ENCODE measurements around the gene GRID2IP.

The GRID2IP gene

GRCh38 chr7:6487184-6487545 is 64.1 kb downstream of the GRID2IP start:
- H3K27me3 ChIP-seq (replicated peaks in 2 of 5; ENCODE audit: control insufficient read depth in 4 of 5, insufficient read depth in 5 of 5, low read length in 4 of 5), result no peaks in the 10 kb centered on the region
- ChIA-PET CTCF (no interaction called here), POLR2A (no interaction called here)
- H3K27ac ChIP-seq (ENCODE audit: insufficient read depth in 1 of 2, low read depth in 1 of 2, low read length in 2 of 2, poor library complexity in 1 of 2, severe bottlenecking in 2 of 2), result no peak overlapping the region
- 95% methylated on average over 3 of the region's 4 CpGs for WGBS (ENCODE audit: insufficient coverage)
- H3K36me3 ChIP-seq (ENCODE audit: control insufficient read depth in 4 of 4, insufficient read depth in 4 of 4, low read length in 3 of 4), result no peaks in the 10 kb centered on the region
- peaks cover 2 to 15% (median 12%) of the 10 kb centered on the region in 4 experiments for H3K4me1 ChIP-seq (ENCODE audit: control extremely low read depth in 1 of 4, control insufficient read depth in 4 of 4, insufficient read depth in 4 of 4, low read length in 3 of 4)
- no peak for DNase-seq
- no peak overlapping the region for H3K4me3 ChIP-seq (ENCODE audit: control insufficient read depth in 1 of 7, extremely low read depth in 1 of 7, insufficient read depth in 4 of 7, low read depth in 2 of 7, low read length in 6 of 7)
- H3K9me3 ChIP-seq (ENCODE audit: control extremely low read depth in 1 of 5, control insufficient read depth in 4 of 5, insufficient read depth in 2 of 5, low read depth in 1 of 5, low read length in 4 of 5), result no peaks in the 10 kb centered on the region

- H3K27ac ChIP-seq (ENCODE audit: insufficient read depth in 1 of 2, low read depth in 1 of 2, low read length in 2 of 2, poor library complexity in 1 of 2, severe bottlenecking in 2 of 2), result no peak overlapping the region
- no peaks in the 10 kb centered on the region for H3K9me3 ChIP-seq (ENCODE audit: control extremely low read depth in 1 of 5, control insufficient read depth in 4 of 5, insufficient read depth in 2 of 5, low read depth in 1 of 5, low read length in 4 of 5)
- peaks cover 2 to 16% (median 12%) of the 10 kb centered on the region in 4 experiments for H3K4me1 ChIP-seq (ENCODE audit: control extremely low read depth in 1 of 4, control insufficient read depth in 4 of 4, insufficient read depth in 4 of 4, low read length in 3 of 4)
- ChIA-PET CTCF (no interaction called here), POLR2A (no interaction called here)
- DNase-seq, result no peak
- WGBS (ENCODE audit: insufficient coverage), result 97% methylated on average over 16 of the region's 19 CpGs
- H3K36me3 ChIP-seq (ENCODE audit: control insufficient read depth in 4 of 4, insufficient read depth in 4 of 4, low read length in 3 of 4), result no peaks in the 10 kb centered on the region
- no peak overlapping the region for H3K4me3 ChIP-seq (ENCODE audit: control insufficient read depth in 1 of 7, extremely low read depth in 1 of 7, insufficient read depth in 4 of 7, low read depth in 2 of 7, low read length in 6 of 7)
- H3K27me3 ChIP-seq (replicated peaks in 2 of 5; ENCODE audit: control insufficient read depth in 4 of 5, insufficient read depth in 5 of 5, low read length in 4 of 5), result no peaks in the 10 kb centered on the region
Observed at GRCh38 chr7:6486438-6487183, 64.7 kb downstream of the GRID2IP start.

- no peak for DNase-seq
- Histone ChIP-seq H3K9me3 (ENCODE audit: control extremely low read depth in 1 of 5, control insufficient read depth in 4 of 5, insufficient read depth in 2 of 5, low read depth in 1 of 5, low read length in 4 of 5) (no peaks in the 10 kb centered on the region), H3K27me3 (replicated peaks in 2 of 5; ENCODE audit: control insufficient read depth in 4 of 5, insufficient read depth in 5 of 5, low read length in 4 of 5) (no peaks in the 10 kb centered on the region), H3K36me3 (ENCODE audit: control insufficient read depth in 4 of 4, insufficient read depth in 4 of 4, low read length in 3 of 4) (peaks cover 0 to 12% (median 3%) of the 10 kb centered on the region in 4 experiments), H3K27ac (ENCODE audit: insufficient read depth in 1 of 2, low read depth in 1 of 2, low read length in 2 of 2, poor library complexity in 1 of 2, severe bottlenecking in 2 of 2) (peak overlapping the region in 1 of 2 experiments; percentile 82), H3K4me1 (ENCODE audit: control extremely low read depth in 1 of 4, control insufficient read depth in 4 of 4, insufficient read depth in 4 of 4, low read length in 3 of 4) (peaks cover 2 to 18% (median 12%) of the 10 kb centered on the region in 4 experiments), H3K4me3 (ENCODE audit: control insufficient read depth in 1 of 7, extremely low read depth in 1 of 7, insufficient read depth in 4 of 7, low read depth in 2 of 7, low read length in 6 of 7) (peak overlapping the region; percentile 78 to 91 (median 87))
- ChIA-PET POLR2A (no interaction called here), CTCF (no interaction called here)
- WGBS (ENCODE audit: insufficient coverage), result 24% methylated on average over 4 of the region's 6 CpGs
Observed at GRCh38 chr7:6482743-6483119, 68.5 kb downstream of the GRID2IP start.

- peaks cover 0 to 15% (median 3%) of the 10 kb centered on the region in 4 experiments for H3K36me3 ChIP-seq (ENCODE audit: control insufficient read depth in 4 of 4, insufficient read depth in 4 of 4, low read length in 3 of 4)
- CTCF ChIA-PET, result no interaction called here
- no peak for DNase-seq
- WGBS (ENCODE audit: insufficient coverage), result 91% methylated on average over 4 of the region's 4 CpGs
- peak overlapping the region in 2 of 7 experiments; percentile 89 to 91 for H3K4me3 ChIP-seq (ENCODE audit: control insufficient read depth in 1 of 7, extremely low read depth in 1 of 7, insufficient read depth in 4 of 7, low read depth in 2 of 7, low read length in 6 of 7)
- H3K9me3 ChIP-seq (ENCODE audit: control extremely low read depth in 1 of 5, control insufficient read depth in 4 of 5, insufficient read depth in 2 of 5, low read depth in 1 of 5, low read length in 4 of 5), result no peaks in the 10 kb centered on the region
- peak overlapping the region in 1 of 2 experiments; percentile 82 for H3K27ac ChIP-seq (ENCODE audit: insufficient read depth in 1 of 2, low read depth in 1 of 2, low read length in 2 of 2, poor library complexity in 1 of 2, severe bottlenecking in 2 of 2)
- no peaks in the 10 kb centered on the region for H3K27me3 ChIP-seq (replicated peaks in 2 of 5; ENCODE audit: control insufficient read depth in 4 of 5, insufficient read depth in 5 of 5, low read length in 4 of 5)
- POLR2A ChIA-PET, result no interaction called here
- H3K4me1 ChIP-seq (ENCODE audit: control extremely low read depth in 1 of 4, control insufficient read depth in 4 of 4, insufficient read depth in 4 of 4, low read length in 3 of 4), result peaks cover 2 to 18% (median 12%) of the 10 kb centered on the region in 4 experiments
Observed at GRCh38 chr7:6482307-6482706, 69.0 kb downstream of the GRID2IP start.

- WGBS (ENCODE audit: insufficient coverage), result 100% methylated on average over 4 of the region's 6 CpGs
- H3K4me1 ChIP-seq (ENCODE audit: control extremely low read depth in 1 of 4, control insufficient read depth in 4 of 4, insufficient read depth in 4 of 4, low read length in 3 of 4), result peaks cover 5 to 26% (median 20%) of the 10 kb centered on the region in 4 experiments
- no peak overlapping the region for H3K4me3 ChIP-seq (ENCODE audit: control insufficient read depth in 1 of 7, extremely low read depth in 1 of 7, insufficient read depth in 4 of 7, low read depth in 2 of 7, low read length in 6 of 7)
- no peak overlapping the region for H3K27ac ChIP-seq (ENCODE audit: insufficient read depth in 1 of 2, low read depth in 1 of 2, low read length in 2 of 2, poor library complexity in 1 of 2, severe bottlenecking in 2 of 2)
- DNase-seq, result no peak
- POLR2A ChIA-PET, result no interaction called here
- H3K27me3 ChIP-seq (replicated peaks in 2 of 5; ENCODE audit: control insufficient read depth in 4 of 5, insufficient read depth in 5 of 5, low read length in 4 of 5), result no peaks in the 10 kb centered on the region
- peaks cover 0 to 19% (median 3%) of the 10 kb centered on the region in 4 experiments for H3K36me3 ChIP-seq (ENCODE audit: control insufficient read depth in 4 of 4, insufficient read depth in 4 of 4, low read length in 3 of 4)
- H3K9me3 ChIP-seq (ENCODE audit: control extremely low read depth in 1 of 5, control insufficient read depth in 4 of 5, insufficient read depth in 2 of 5, low read depth in 1 of 5, low read length in 4 of 5), result no peaks in the 10 kb centered on the region
- CTCF ChIA-PET, result interaction anchor here (1.5 kb wide), 1 partner anchor 45 kb away, joined by 4 read pairs; no protein-coding TSS in a partner anchor
Observed at GRCh38 chr7:6481445-6481844, 69.8 kb downstream of the GRID2IP start.

GRCh38 chr7:6480323-6480660 is 71.0 kb downstream of the GRID2IP start:
- peaks cover 10 to 34% (median 24%) of the 10 kb centered on the region in 4 experiments for H3K4me1 ChIP-seq (ENCODE audit: control extremely low read depth in 1 of 4, control insufficient read depth in 4 of 4, insufficient read depth in 4 of 4, low read length in 3 of 4)
- CTCF ChIA-PET, result interaction anchor here (0.6 to 1.5 kb wide), 2 partner anchors 29 to 44 kb away, joined by 3 to 4 read pairs; no protein-coding TSS in a partner anchor
- POLR2A ChIA-PET, result no interaction called here
- H3K9me3 ChIP-seq (ENCODE audit: control extremely low read depth in 1 of 5, control insufficient read depth in 4 of 5, insufficient read depth in 2 of 5, low read depth in 1 of 5, low read length in 4 of 5), result no peaks in the 10 kb centered on the region
- DNase-seq, result no peak
- WGBS (ENCODE audit: insufficient coverage), result 89% methylated on average over 3 of the region's 5 CpGs
- H3K36me3 ChIP-seq (ENCODE audit: control insufficient read depth in 4 of 4, insufficient read depth in 4 of 4, low read length in 3 of 4), result peaks cover 0 to 19% (median 3%) of the 10 kb centered on the region in 4 experiments
- no peaks in the 10 kb centered on the region for H3K27me3 ChIP-seq (replicated peaks in 2 of 5; ENCODE audit: control insufficient read depth in 4 of 5, insufficient read depth in 5 of 5, low read length in 4 of 5)
- H3K27ac ChIP-seq (ENCODE audit: insufficient read depth in 1 of 2, low read depth in 1 of 2, low read length in 2 of 2, poor library complexity in 1 of 2, severe bottlenecking in 2 of 2), result no peak overlapping the region
- H3K4me3 ChIP-seq (ENCODE audit: control insufficient read depth in 1 of 7, extremely low read depth in 1 of 7, insufficient read depth in 4 of 7, low read depth in 2 of 7, low read length in 6 of 7), result no peak overlapping the region

GRCh38 chr7:6479067-6479466 is 72.2 kb downstream of the GRID2IP start:
- no peaks in the 10 kb centered on the region for H3K27me3 ChIP-seq (replicated peaks in 2 of 5; ENCODE audit: control insufficient read depth in 4 of 5, insufficient read depth in 5 of 5, low read length in 4 of 5)
- ChIA-PET CTCF (no interaction called here), POLR2A (interaction anchor here (0.6 kb wide), 1 partner anchor 39 kb away, joined by 5 read pairs; no protein-coding TSS in a partner anchor)
- no peak overlapping the region for H3K27ac ChIP-seq (ENCODE audit: insufficient read depth in 1 of 2, low read depth in 1 of 2, low read length in 2 of 2, poor library complexity in 1 of 2, severe bottlenecking in 2 of 2)
- H3K4me1 ChIP-seq (ENCODE audit: control extremely low read depth in 1 of 4, control insufficient read depth in 4 of 4, insufficient read depth in 4 of 4, low read length in 3 of 4), result peaks cover 10 to 27% (median 20%) of the 10 kb centered on the region in 4 experiments
- H3K36me3 ChIP-seq (ENCODE audit: control insufficient read depth in 4 of 4, insufficient read depth in 4 of 4, low read length in 3 of 4), result peaks cover 0 to 29% (median 6%) of the 10 kb centered on the region in 4 experiments
- no peak for DNase-seq
- H3K9me3 ChIP-seq (ENCODE audit: control extremely low read depth in 1 of 5, control insufficient read depth in 4 of 5, insufficient read depth in 2 of 5, low read depth in 1 of 5, low read length in 4 of 5), result no peaks in the 10 kb centered on the region
- 100% methylated on average over 6 of the region's 8 CpGs for WGBS (ENCODE audit: insufficient coverage)
- no peak overlapping the region for H3K4me3 ChIP-seq (ENCODE audit: control insufficient read depth in 1 of 7, extremely low read depth in 1 of 7, insufficient read depth in 4 of 7, low read depth in 2 of 7, low read length in 6 of 7)

Data from common myeloid progenitor, CD34-positive (primary cell).